PC-9 (cell line): ENCODE data around the gene EHMT1.

Experiments used
- EZH2 ChIP-seq: fragments of 200-600 bp; sonication (generic); IDR thresholded peaks from 2 replicates; pipeline ENCODE4 v1.8.0; 2017; ENCODE audit warnings: antibody characterized with exemption, low read depth
- TF ChIP-seq, protein P1 (sequence below): fragments of 200-600 bp; sonication (generic); conservative IDR thresholded peaks from 2 replicates; pipeline ENCODE4 v1.6.1; 2017; ENCODE audit warnings: mixed run types, antibody characterized with exemption, mild to moderate bottlenecking, moderate library complexity

DNA sequence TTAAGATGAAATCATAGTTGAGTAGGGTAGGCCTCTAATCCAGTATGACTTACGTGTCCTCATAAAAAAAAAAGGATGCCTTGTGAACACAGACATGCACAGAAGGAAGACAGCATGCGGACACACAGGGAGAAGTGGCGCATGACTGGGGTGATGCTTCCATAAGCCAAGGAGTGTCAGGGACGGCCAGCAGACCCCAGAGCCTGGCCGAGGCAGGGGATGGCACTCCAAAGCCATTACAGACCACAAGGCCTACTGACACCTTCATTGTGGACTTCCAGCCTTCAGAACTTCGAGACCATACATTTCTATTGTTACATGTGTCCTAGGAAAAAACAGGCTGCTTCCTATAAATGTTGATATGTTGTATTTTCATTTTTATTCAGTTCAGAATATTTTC, 19.9 kb downstream of the EHMT1 start:
- TF ChIP-seq, protein P1, sequence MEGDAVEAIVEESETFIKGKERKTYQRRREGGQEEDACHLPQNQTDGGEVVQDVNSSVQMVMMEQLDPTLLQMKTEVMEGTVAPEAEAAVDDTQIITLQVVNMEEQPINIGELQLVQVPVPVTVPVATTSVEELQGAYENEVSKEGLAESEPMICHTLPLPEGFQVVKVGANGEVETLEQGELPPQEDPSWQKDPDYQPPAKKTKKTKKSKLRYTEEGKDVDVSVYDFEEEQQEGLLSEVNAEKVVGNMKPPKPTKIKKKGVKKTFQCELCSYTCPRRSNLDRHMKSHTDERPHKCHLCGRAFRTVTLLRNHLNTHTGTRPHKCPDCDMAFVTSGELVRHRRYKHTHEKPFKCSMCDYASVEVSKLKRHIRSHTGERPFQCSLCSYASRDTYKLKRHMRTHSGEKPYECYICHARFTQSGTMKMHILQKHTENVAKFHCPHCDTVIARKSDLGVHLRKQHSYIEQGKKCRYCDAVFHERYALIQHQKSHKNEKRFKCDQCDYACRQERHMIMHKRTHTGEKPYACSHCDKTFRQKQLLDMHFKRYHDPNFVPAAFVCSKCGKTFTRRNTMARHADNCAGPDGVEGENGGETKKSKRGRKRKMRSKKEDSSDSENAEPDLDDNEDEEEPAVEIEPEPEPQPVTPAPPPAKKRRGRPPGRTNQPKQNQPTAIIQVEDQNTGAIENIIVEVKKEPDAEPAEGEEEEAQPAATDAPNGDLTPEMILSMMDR = no peak
- no peak for TF ChIP-seq EZH2
